HEK293 (cell line): Measurements from ENCODE around the gene THRA.

Experiments used
- BCL11A ChIP-seq: fragments of 450-650 bp; formaldehyde crosslinking; IDR thresholded peaks from 2 replicates; pipeline ENCODE4 v1.5.1; 2016; ENCODE audit warnings: low read depth, missing biosample characterization, missing genetic modification characterization
- FEZF1 ChIP-seq: fragments of 450-650 bp; formaldehyde crosslinking; IDR thresholded peaks from 2 replicates; pipeline ENCODE4 v1.5.1; 2016; ENCODE audit warnings: missing biosample characterization, missing genetic modification characterization
- GLIS2 ChIP-seq: fragments of 450-650 bp; formaldehyde crosslinking; IDR thresholded peaks from 2 replicates; pipeline ENCODE4 v1.5.1; 2016; ENCODE audit warnings: missing biosample characterization, missing genetic modification characterization
- HOXD13 ChIP-seq: sonication (generic); formaldehyde crosslinking; IDR thresholded peaks from 2 replicates; pipeline ENCODE4 v1.8.0; 2022; ENCODE audit warnings: missing genetic modification reagents, borderline replicate concordance
- KLF16 ChIP-seq: fragments of 450-650 bp; formaldehyde crosslinking; IDR thresholded peaks from 2 replicates; pipeline ENCODE4 v1.5.1; 2017; ENCODE audit warnings: missing biosample characterization, missing genetic modification characterization
- OSR2 ChIP-seq: fragments of 450-650 bp; formaldehyde crosslinking; IDR thresholded peaks from 2 replicates; pipeline ENCODE4 v1.5.1; 2016; ENCODE audit warnings: missing biosample characterization, missing genetic modification characterization
- PRDM1 ChIP-seq: fragments of 450-650 bp; formaldehyde crosslinking; IDR thresholded peaks from 2 replicates; pipeline ENCODE4; 2016; ENCODE audit warnings: missing biosample characterization, missing genetic modification characterization
- SCRT2 ChIP-seq: fragments of 450-650 bp; formaldehyde crosslinking; IDR thresholded peaks from 2 replicates; pipeline ENCODE4 v1.5.1; 2016; ENCODE audit warnings: missing biosample characterization, missing genetic modification characterization
- SP3 ChIP-seq: fragments of 450-650 bp; formaldehyde crosslinking; IDR thresholded peaks from 2 replicates; pipeline ENCODE4 v1.5.1; 2016; ENCODE audit warnings: missing biosample characterization, missing genetic modification characterization
- ZBTB48 ChIP-seq: fragments of 450-650 bp; formaldehyde crosslinking; IDR thresholded peaks from 2 replicates; pipeline ENCODE4 v1.5.1; 2016; ENCODE audit warnings: missing biosample characterization, missing genetic modification characterization
- ZFHX2 ChIP-seq: fragments of 450-650 bp; formaldehyde crosslinking; conservative IDR thresholded peaks from 2 replicates; pipeline ENCODE4 v1.5.1; 2016; ENCODE audit warnings: missing biosample characterization, missing genetic modification characterization
- ZNF155 ChIP-seq: fragments of 450-650 bp; formaldehyde crosslinking; IDR thresholded peaks from 2 replicates; pipeline ENCODE4 v1.5.1; 2016; ENCODE audit warnings: missing biosample characterization, missing genetic modification characterization
- ZNF169 ChIP-seq: fragments of 450-650 bp; formaldehyde crosslinking; IDR thresholded peaks from 2 replicates; pipeline ENCODE4 v1.5.1; 2016; ENCODE audit warnings: missing biosample characterization, missing genetic modification characterization
- ZNF214 ChIP-seq: fragments of 450-650 bp; formaldehyde crosslinking; IDR thresholded peaks from 2 replicates; pipeline ENCODE4 v1.5.1; 2017; ENCODE audit warnings: missing biosample characterization, mild to moderate bottlenecking, missing genetic modification characterization, borderline replicate concordance
- ZNF324 ChIP-seq: fragments of 450-650 bp; formaldehyde crosslinking; IDR thresholded peaks from 2 replicates; pipeline ENCODE4 v1.5.1; 2016; ENCODE audit warnings: missing biosample characterization, missing genetic modification characterization
- ZNF341 ChIP-seq: fragments of 450-650 bp; formaldehyde crosslinking; IDR thresholded peaks from 2 replicates; pipeline ENCODE4; 2016; ENCODE audit warnings: low read depth, missing biosample characterization, missing genetic modification characterization
- ZNF350 ChIP-seq: fragments of 450-650 bp; formaldehyde crosslinking; IDR thresholded peaks from 2 replicates; pipeline ENCODE4 v1.5.0; 2017; ENCODE audit warnings: missing biosample characterization, mild to moderate bottlenecking, missing genetic modification characterization
- ZNF366 ChIP-seq: fragments of 450-650 bp; formaldehyde crosslinking; conservative IDR thresholded peaks from 2 replicates; pipeline ENCODE4 v1.5.1; 2016; ENCODE audit warnings: missing biosample characterization, missing genetic modification characterization
- ZNF423 ChIP-seq: fragments of 450-650 bp; formaldehyde crosslinking; IDR thresholded peaks from 2 replicates; pipeline ENCODE4 v1.5.1; 2016; ENCODE audit warnings: missing biosample characterization, missing genetic modification characterization
- ZNF529 ChIP-seq: fragments of 450-650 bp; formaldehyde crosslinking; IDR thresholded peaks from 2 replicates; pipeline ENCODE4 v1.5.1; 2017; ENCODE audit warnings: missing genetic modification characterization, missing biosample characterization; ENCODE audit not compliant: insufficient replicate concordance
- ZNF629 ChIP-seq: fragments of 450-650 bp; formaldehyde crosslinking; IDR thresholded peaks from 2 replicates; pipeline ENCODE4 v1.5.1; 2017; ENCODE audit warnings: missing biosample characterization, missing genetic modification characterization
- ZNF660 ChIP-seq: fragments of 450-650 bp; IDR thresholded peaks from 2 replicates; pipeline ENCODE4 v1.5.1; 2018; ENCODE audit warnings: missing biosample characterization, mild to moderate bottlenecking, missing genetic modification characterization
- ZNF837 ChIP-seq: fragments of 450-650 bp; formaldehyde crosslinking; IDR thresholded peaks from 2 replicates; pipeline ENCODE4 v1.5.1; 2016; ENCODE audit warnings: missing biosample characterization, missing genetic modification characterization
- ZXDB ChIP-seq: fragments of 450-650 bp; formaldehyde crosslinking; IDR thresholded peaks from 2 replicates; pipeline ENCODE4 v1.5.1; 2016; ENCODE audit warnings: missing biosample characterization, missing genetic modification characterization
- TF ChIP-seq, protein P1 (sequence below): fragments of 450-650 bp; formaldehyde crosslinking; IDR thresholded peaks from 2 replicates; pipeline ENCODE4 v1.5.1; 2016; ENCODE audit warnings: missing biosample characterization, missing genetic modification characterization
- TF ChIP-seq, protein P2 (sequence below): fragments of 450-650 bp; formaldehyde crosslinking; IDR thresholded peaks from 2 replicates; pipeline ENCODE4 v1.5.1; 2016; ENCODE audit warnings: missing biosample characterization, missing genetic modification characterization
- TF ChIP-seq, protein P3 (sequence below): fragments of 450-650 bp; formaldehyde crosslinking; IDR thresholded peaks from 2 replicates; pipeline ENCODE4 v1.5.1; 2016; ENCODE audit warnings: missing biosample characterization, missing genetic modification characterization
- TF ChIP-seq, protein P4 (sequence below): fragments of 450-650 bp; formaldehyde crosslinking; IDR thresholded peaks from 2 replicates; pipeline ENCODE4 v1.5.1; 2016; ENCODE audit warnings: missing biosample characterization, missing genetic modification characterization

THRA gene

DNA sequence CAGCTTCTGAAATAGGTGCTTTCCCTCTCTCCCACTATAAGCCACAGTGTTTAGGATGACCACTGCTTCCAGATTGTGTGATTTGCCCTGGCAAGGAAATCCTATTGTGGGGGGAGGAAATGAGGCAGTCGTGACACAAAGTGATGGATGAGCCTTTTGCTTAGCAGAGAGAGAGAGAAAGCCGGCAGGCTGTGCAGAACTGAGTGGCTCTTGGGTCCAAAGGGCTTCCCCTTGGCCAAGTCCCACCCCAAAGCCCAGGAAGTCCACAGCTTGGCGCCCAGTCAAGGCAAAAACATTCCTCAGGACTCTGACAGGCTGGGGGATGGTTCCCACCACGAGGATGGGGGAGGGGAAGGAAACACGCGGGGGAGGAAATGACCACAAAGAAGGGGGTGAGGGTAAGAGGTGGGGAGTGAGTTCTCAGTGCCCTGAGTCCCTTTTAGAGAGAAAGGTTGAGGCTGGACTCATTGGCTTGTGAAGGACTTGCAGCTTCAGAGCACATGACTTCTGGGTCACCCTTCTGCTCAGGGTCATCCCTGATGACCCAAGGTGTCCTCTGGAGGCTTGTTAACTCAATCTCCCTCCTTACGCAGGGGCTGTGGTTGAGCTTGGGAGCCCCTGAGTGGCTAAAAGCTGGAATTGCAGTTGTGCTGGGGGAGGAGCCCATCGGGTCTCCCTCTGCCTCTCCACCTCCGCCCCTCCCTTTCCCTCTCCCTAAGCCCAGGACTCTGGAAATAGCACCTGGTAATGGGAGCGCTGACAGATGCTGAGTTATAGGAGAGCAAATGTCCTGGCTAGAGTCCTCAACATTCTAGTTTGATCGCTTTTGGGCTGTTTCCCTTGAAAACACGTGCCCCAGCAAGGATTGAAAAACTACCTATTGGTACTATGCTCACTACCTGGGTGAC is 48.7 kb downstream of the THRA start (continued):
- TF ChIP-seq GLIS2 (tag by site-specific recombination) (peak; percentile 74), FEZF1 (0 out of 2 replicates have a peak, but pooled peaks have one; percentile 13), ZNF837 (tag by site-specific recombination) (no peak), ZNF423 (tag by site-specific recombination) (peak; percentile 68), ZNF660 (tag by site-specific recombination) (0 out of 2 replicates have a peak, but pooled peaks have one; percentile 32), ZNF155 (tag by site-specific recombination) (no peak), ZNF350 (tag by site-specific recombination) (no peak), ZNF629 (peak; percentile 61), ZNF366 (tag by site-specific recombination) (peak; percentile 71), ZNF169 (tag by site-specific recombination) (no peak), PRDM1 (tag by site-specific recombination) (no peak), ZNF341 (tag by site-specific recombination) (0 out of 2 replicates have a peak, but pooled peaks have one; percentile 22), OSR2 (tag by site-specific recombination) (no peak), BCL11A (tag by site-specific recombination) (peak; percentile 97), SCRT2 (no peak), ZBTB48 (tag by site-specific recombination) (peak; percentile 35; the same call in 1 of the 2 replicates), ZNF214 (tag by site-specific recombination) (no peak), SP3 (0 out of 2 replicates have a peak, but pooled peaks have one; percentile 30), ZXDB (tag by site-specific recombination) (peak; percentile 77), ZNF324 (tag by site-specific recombination) (0 out of 2 replicates have a peak, but pooled peaks have one; percentile 54), KLF16 (tag by site-specific recombination) (no peak), ZNF529 (no peak), ZFHX2 (peak; percentile 88), HOXD13 (no peak)
- TF ChIP-seq, protein P1, sequence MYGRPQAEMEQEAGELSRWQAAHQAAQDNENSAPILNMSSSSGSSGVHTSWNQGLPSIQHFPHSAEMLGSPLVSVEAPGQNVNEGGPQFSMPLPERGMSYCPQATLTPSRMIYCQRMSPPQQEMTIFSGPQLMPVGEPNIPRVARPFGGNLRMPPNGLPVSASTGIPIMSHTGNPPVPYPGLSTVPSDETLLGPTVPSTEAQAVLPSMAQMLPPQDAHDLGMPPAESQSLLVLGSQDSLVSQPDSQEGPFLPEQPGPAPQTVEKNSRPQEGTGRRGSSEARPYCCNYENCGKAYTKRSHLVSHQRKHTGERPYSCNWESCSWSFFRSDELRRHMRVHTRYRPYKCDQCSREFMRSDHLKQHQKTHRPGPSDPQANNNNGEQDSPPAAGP (tag by site-specific recombination), result peak; percentile 61; the same call in 1 of the 2 replicates
- TF ChIP-seq, protein P2, sequence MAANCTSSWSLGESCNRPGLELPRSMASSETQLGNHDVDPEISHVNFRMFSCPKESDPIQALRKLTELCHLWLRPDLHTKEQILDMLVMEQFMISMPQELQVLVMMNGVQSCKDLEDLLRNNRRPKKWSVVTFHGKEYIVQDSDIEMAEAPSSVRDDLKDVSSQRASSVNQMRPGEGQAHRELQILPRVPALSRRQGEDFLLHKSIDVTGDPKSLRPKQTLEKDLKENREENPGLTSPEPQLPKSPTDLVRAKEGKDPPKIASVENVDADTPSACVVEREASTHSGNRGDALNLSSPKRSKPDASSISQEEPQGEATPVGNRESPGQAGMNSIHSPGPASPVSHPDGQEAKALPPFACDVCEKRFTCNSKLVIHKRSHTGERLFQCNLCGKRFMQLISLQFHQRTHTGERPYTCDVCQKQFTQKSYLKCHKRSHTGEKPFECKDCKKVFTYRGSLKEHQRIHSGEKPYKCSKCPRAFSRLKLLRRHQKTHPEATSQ (tag by site-specific recombination), result 0 out of 2 replicates have a peak, but pooled peaks have one; percentile 11
- TF ChIP-seq, protein P3, sequence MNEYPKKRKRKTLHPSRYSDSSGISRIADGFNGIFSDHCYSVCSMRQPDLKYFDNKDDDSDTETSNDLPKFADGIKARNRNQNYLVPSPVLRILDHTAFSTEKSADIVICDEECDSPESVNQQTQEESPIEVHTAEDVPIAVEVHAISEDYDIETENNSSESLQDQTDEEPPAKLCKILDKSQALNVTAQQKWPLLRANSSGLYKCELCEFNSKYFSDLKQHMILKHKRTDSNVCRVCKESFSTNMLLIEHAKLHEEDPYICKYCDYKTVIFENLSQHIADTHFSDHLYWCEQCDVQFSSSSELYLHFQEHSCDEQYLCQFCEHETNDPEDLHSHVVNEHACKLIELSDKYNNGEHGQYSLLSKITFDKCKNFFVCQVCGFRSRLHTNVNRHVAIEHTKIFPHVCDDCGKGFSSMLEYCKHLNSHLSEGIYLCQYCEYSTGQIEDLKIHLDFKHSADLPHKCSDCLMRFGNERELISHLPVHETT (tag by site-specific recombination), result 0 out of 2 replicates have a peak, but pooled peaks have one; percentile 72
- TF ChIP-seq, protein P4, sequence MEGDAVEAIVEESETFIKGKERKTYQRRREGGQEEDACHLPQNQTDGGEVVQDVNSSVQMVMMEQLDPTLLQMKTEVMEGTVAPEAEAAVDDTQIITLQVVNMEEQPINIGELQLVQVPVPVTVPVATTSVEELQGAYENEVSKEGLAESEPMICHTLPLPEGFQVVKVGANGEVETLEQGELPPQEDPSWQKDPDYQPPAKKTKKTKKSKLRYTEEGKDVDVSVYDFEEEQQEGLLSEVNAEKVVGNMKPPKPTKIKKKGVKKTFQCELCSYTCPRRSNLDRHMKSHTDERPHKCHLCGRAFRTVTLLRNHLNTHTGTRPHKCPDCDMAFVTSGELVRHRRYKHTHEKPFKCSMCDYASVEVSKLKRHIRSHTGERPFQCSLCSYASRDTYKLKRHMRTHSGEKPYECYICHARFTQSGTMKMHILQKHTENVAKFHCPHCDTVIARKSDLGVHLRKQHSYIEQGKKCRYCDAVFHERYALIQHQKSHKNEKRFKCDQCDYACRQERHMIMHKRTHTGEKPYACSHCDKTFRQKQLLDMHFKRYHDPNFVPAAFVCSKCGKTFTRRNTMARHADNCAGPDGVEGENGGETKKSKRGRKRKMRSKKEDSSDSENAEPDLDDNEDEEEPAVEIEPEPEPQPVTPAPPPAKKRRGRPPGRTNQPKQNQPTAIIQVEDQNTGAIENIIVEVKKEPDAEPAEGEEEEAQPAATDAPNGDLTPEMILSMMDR (tag by site-specific recombination), result peak; percentile 77
